Fibroblast of mammary gland (primary cell): ENCODE results near the gene FBXO4.

Experiments
- DNase-seq: peaks from one replicate; pipeline ENCODE4 v3.0.0-alpha.2; 2010; ENCODE audit warnings: low read depth
- H3K4me3 ChIP-seq: 2 replicates; pipeline ENCODE4 v1.5.1; 2011; ENCODE audit warnings: low read depth, mild to moderate bottlenecking, low read length, moderate library complexity; ENCODE audit not compliant: control insufficient read depth
- CTCF ChIP-seq: conservative IDR thresholded peaks from 2 replicates; pipeline ENCODE4 v1.5.1; 2011; ENCODE audit warnings: low read depth, low read length, inconsistent platforms; ENCODE audit not compliant: control insufficient read depth, insufficient read depth

Gene FBXO4

DNA sequence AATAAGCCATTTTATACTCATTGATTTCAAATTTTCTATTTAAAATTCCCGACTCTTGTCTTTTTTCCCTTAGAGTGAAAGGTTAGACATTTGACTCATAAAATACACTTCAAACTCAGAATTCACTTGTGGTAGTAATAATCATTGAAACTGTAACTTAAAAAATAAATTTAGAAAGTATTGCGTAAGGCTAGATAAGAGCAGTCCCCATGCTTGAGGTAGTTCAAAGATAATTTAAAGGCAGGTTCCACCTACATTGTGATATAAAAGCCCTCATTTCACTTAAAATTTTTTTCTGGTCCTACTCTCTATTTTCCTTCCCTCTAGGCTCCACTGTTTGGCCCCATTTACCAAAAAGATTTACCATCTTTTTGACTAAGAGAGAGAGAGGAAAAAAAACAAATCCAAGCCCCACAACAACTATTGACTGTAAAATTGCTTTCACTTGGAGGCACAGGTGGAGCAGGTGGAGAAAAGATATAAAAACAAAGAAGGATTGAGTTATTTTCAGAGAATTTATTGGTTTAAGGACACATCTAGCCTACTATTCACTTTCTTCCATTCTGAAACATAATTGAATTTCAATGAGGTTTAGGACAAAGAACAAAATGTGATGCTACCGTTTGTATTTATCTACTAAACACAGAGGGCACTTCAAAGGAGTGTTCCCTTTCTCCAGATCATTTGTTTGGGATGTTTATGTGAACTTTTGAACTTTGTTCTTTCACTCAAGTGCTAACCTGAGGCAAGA, 61.0 kb downstream of the FBXO4 start:
- no peak overlapping the region for H3K4me3 ChIP-seq
- TF ChIP-seq CTCF: no peak
- no peak for DNase-seq
